EH (cell line): ENCODE results near the gene ELOA2.
"Not testable (repeated sequence)": the region's sequence is repeated elsewhere in the genome, so short reads cannot be mapped to it uniquely, and the experiment has no call there.

Source experiments
- DNase-seq: peaks from one replicate; pipeline ENCODE4 v3.0.0-alpha.2; 2015; ENCODE audit warnings: low read depth

Gene ELOA2

DNA sequence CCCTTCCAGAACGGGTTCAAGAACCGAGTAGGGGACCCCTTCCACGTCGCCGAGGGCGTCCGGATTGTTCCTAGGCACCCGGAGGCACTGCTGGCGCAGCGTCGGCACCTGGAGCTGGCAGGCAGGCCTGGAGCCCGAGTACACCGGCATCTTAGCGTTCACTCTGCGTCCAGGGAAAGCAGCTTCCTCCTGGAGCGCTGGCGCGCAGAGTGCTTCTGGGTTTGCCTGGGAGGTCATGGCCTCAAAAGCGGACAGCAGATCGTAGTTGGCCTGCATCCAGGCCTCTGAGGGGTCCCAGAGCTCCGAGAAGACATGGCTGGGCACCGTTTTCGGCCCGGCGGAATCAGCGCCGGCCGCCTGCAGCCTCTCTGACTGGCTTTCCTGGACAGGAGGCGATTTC is 12.6 kb downstream of the ELOA2 start:
- DNase-seq = not testable (repeated sequence)

DNA sequence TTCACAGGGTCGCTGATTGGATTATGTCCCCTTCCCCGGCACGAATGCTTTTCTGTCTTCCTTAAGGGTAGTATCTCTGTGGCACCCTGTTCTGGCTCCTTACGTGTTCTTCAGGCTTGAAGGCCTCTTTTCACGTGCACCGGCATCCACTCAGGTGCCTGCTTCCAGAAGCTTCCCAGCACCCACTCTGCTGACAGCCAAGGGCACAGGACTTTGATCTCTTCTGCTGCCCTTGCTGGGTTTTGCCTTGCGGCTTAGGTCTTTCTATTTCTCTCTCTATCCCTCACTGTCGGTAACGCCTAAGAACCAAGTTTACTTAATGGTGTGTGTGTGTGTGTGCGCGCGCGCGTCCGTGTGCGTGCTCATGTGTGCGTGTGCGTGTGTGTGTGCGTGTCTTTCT is 14.7 kb downstream of the ELOA2 start:
- DNase-seq = not testable (repeated sequence)

DNA sequence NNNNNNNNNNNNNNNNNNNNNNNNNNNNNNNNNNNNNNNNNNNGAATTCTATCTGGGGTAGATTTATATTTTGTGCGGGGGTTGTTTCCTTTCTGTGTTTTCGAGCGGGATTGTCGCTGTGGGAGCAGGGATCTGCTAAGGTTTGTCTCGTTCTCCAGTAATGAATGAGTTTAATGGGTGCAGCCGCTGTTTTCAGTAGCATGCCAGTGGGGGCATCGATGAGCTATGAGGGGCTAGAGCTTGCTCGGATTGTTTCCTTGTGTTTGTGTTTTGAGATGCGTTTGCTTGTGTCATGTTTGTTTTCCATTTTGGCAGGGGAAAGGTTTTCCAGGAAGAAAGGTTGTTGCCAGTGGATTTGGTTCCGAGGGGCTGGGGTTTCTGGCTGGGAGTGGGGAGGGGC is 15.6 kb downstream of the ELOA2 start:
- not testable (repeated sequence) for DNase-seq
